ENCODE data around the gene MACROD2.

GRCh38 chr20:14637441-14637840, 642.1 kb downstream of the MACROD2 start:
- no peak for TF ChIP-seq CTCF (IDR thresholded peaks at IDR 0.05)
- no peak for TF ChIP-seq POLR2AphosphoS5 (IDR thresholded peaks at IDR 0.05)
